ENCODE measurements around the gene PCBP2.

DNA sequence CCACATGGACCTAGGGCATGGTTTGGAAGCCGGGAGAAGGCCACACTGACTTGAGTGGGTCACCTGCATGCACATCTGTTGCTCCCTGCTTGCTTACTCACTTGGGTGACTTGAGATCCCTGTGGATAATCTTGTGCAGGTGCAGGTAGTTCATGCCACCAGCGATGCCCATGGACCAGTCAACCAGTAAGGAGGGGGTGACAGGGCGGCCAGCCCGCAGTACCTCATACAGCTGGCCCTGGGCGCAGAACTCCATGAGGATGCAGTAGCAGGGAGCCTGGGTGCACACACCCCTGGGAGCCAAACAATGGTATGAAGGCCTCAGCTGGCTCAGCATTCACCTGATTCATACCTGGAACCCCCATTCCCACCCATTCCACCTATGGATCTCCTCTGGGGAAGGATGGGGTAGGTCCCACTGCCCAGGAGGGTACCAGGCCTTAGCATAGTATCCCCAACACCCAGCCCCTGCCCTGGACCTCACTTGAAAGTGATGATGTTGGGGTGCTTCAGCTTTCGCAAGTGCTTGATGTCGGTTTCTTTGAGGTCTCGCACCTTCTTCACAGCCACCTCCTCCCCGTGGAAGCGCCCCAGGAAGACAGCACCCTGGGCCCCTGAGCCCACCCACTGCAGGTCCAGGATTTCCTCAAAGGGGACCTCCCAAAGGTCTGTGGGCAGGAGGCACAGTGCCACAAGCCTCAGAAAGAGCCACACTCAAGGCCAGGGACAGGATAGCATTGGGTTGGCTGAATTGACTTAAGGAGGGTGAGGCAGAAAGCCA, 34.2 kb downstream of the PCBP2 start:
- TF ChIP-seq RAD21 (IDR thresholded peaks at IDR 0.05; ENCODE audit: low read depth) (no peak), TAF1 (IDR thresholded peaks at IDR 0.05; ENCODE audit: low read depth) (no peak), CEBPB (IDR thresholded peaks at IDR 0.05) (no peak), YY1 (IDR thresholded peaks at IDR 0.05; ENCODE audit: low read depth) (no peak), CREB1 (IDR thresholded peaks at IDR 0.05; ENCODE audit: low read depth) (no peak), TCF12 (IDR thresholded peaks at IDR 0.05; ENCODE audit: low read depth) (no peak), EP300 (IDR thresholded peaks at IDR 0.05; ENCODE audit: borderline replicate concordance) (no peak), FOXM1 (IDR thresholded peaks at IDR 0.05; ENCODE audit: borderline replicate concordance, low read depth) (no peak)
- TF ChIP-seq, protein P1, sequence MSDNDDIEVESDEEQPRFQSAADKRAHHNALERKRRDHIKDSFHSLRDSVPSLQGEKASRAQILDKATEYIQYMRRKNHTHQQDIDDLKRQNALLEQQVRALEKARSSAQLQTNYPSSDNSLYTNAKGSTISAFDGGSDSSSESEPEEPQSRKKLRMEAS (IDR thresholded peaks at IDR 0.05) = no peak
